H9 (cell line): ENCODE results near the gene MAP7. TPM values are rescaled to one million over a fixed set of nuclear protein-coding genes. Genes with fewer than 3 reads are reported as not detected.

Experiments used
- DNase-seq: peaks from one replicate; pipeline ENCODE4 v3.0.0-alpha.2; 2017
- H2AFZ ChIP-seq: one replicate; pipeline ENCODE4 v1.6.1; 2013; ENCODE audit warnings: mild to moderate bottlenecking, low read length, control low read depth, moderate library complexity
- H2AK5ac ChIP-seq: 2 replicates; pipeline ENCODE4 v1.6.1; 2013; ENCODE audit warnings: low read length, control low read depth, mixed read lengths; ENCODE audit not compliant: insufficient read length
- H2BK120ac ChIP-seq: one replicate; pipeline ENCODE4 v1.6.1; 2013; ENCODE audit warnings: low read depth, mild to moderate bottlenecking, low read length, control low read depth, inconsistent platforms; ENCODE audit not compliant: poor library complexity, severe bottlenecking
- H2BK12ac ChIP-seq: 2 replicates; pipeline ENCODE4 v1.6.1; 2013; ENCODE audit warnings: low read length, control low read depth, mixed read lengths, low read depth; ENCODE audit not compliant: insufficient read length
- H2BK15ac ChIP-seq: 2 replicates; pipeline ENCODE4 v1.6.1; 2013; ENCODE audit warnings: low read depth, low read length, control low read depth
- H2BK20ac ChIP-seq: one replicate; pipeline ENCODE4 v1.6.1; 2013; ENCODE audit warnings: low read depth, mild to moderate bottlenecking, low read length, control low read depth, inconsistent platforms; ENCODE audit not compliant: poor library complexity, severe bottlenecking
- H2BK5ac ChIP-seq: 2 replicates; pipeline ENCODE4 v1.6.1; 2013; ENCODE audit warnings: low read length, control low read depth, mixed read lengths; ENCODE audit not compliant: insufficient read length
- H3K14ac ChIP-seq: 2 replicates; pipeline ENCODE4 v1.6.1; 2013; ENCODE audit warnings: low read length, control low read depth; ENCODE audit not compliant: insufficient read depth
- H3K18ac ChIP-seq: 2 replicates; pipeline ENCODE4 v1.6.1; 2013; ENCODE audit warnings: low read depth, mild to moderate bottlenecking, mixed read lengths, low read length, control low read depth; ENCODE audit not compliant: insufficient read length
- H3K23ac ChIP-seq: 2 replicates; pipeline ENCODE4 v1.6.1; 2013; ENCODE audit warnings: low read length, control low read depth, mixed read lengths, low read depth; ENCODE audit not compliant: insufficient read length
- H3K23me2 ChIP-seq: 2 replicates; pipeline ENCODE4 v1.6.1; 2013; ENCODE audit warnings: low read depth, mild to moderate bottlenecking, mixed read lengths, low read length, control low read depth; ENCODE audit not compliant: insufficient read length, poor library complexity, severe bottlenecking
- H3K27ac ChIP-seq: 2 replicates; pipeline ENCODE4 v1.5.1; 2013; ENCODE audit warnings: low read length, control low read depth, mixed read lengths, low read depth; ENCODE audit not compliant: insufficient read length
- H3K27me3 ChIP-seq: 2 replicates; pipeline ENCODE4 v1.6.1; 2013; ENCODE audit warnings: low read length, control low read depth, inconsistent platforms; ENCODE audit not compliant: insufficient read depth
- H3K4ac ChIP-seq: 2 replicates; pipeline ENCODE4 v1.6.1; 2013; ENCODE audit warnings: low read depth, mild to moderate bottlenecking, control low read depth, inconsistent platforms, low read length, moderate library complexity
- H3K4me1 ChIP-seq: 2 replicates; pipeline ENCODE4 v1.6.1; 2013; ENCODE audit warnings: low read length, control low read depth, inconsistent platforms; ENCODE audit not compliant: insufficient read depth
- H3K4me2 ChIP-seq: 2 replicates; pipeline ENCODE4 v1.6.1; 2013; ENCODE audit warnings: low read length, control low read depth, mixed read lengths; ENCODE audit not compliant: insufficient read length, insufficient read depth
- H3K56ac ChIP-seq: 2 replicates; pipeline ENCODE4 v1.6.1; 2013; ENCODE audit warnings: low read depth, mild to moderate bottlenecking, mixed read lengths, low read length, control low read depth; ENCODE audit not compliant: insufficient read length
- H3K79me1 ChIP-seq: 2 replicates; pipeline ENCODE4 v1.6.1; 2013; ENCODE audit warnings: low read depth, mild to moderate bottlenecking, moderate library complexity, low read length, control low read depth, inconsistent platforms; ENCODE audit not compliant: insufficient read depth, poor library complexity, severe bottlenecking
- H3K79me2 ChIP-seq: 2 replicates; pipeline ENCODE4 v1.6.1; 2013; ENCODE audit warnings: low read length, control low read depth, inconsistent platforms; ENCODE audit not compliant: insufficient read depth
- H3K9ac ChIP-seq: 2 replicates; pipeline ENCODE4 v1.6.1; 2013; ENCODE audit warnings: low read length, control low read depth, mixed read lengths; ENCODE audit not compliant: insufficient read length; ENCODE audit errors: extremely low read depth
- H3K9me3 ChIP-seq: one replicate; pipeline ENCODE4 v1.6.1; 2013; ENCODE audit warnings: low read depth, low read length, inconsistent platforms; ENCODE audit not compliant: control insufficient read depth
- H3T11ph ChIP-seq: one replicate; pipeline ENCODE4 v1.6.1; 2013; ENCODE audit warnings: mild to moderate bottlenecking, low read length, control low read depth, inconsistent platforms
- H4K20me1 ChIP-seq: one replicate; pipeline ENCODE4 v1.6.1; 2013; ENCODE audit not compliant: control insufficient read depth, insufficient read length, insufficient read depth
- H4K5ac ChIP-seq: 2 replicates; pipeline ENCODE4 v1.6.1; 2013; ENCODE audit warnings: low read depth, mild to moderate bottlenecking, mixed read lengths, low read length, control low read depth; ENCODE audit not compliant: insufficient read length
- H4K8ac ChIP-seq: replicated peaks from 2 replicates; pipeline ENCODE4 v1.6.1; 2013; ENCODE audit warnings: low read length, control low read depth, mixed read lengths, low read depth; ENCODE audit not compliant: insufficient read length
- H4K91ac ChIP-seq: 2 replicates; pipeline ENCODE4 v1.6.1; 2013; ENCODE audit warnings: low read depth, mild to moderate bottlenecking, moderate library complexity, mixed read lengths, low read length, control low read depth; ENCODE audit not compliant: insufficient read length
- H3K27ac Mint-ChIP-seq, 3 experiments: 2 replicates in 2 of 3; 3 replicates in 1 of 3; pipeline ENCODE4 v1.8.0; 2020 to 2021; ENCODE audit warnings: mixed read lengths in 3 of 3, mild to moderate bottlenecking in 1 of 3, moderate library complexity in 1 of 3
- H3K27me3 Mint-ChIP-seq: 2 replicates; pipeline ENCODE4 v1.8.0; 2021; ENCODE audit warnings: low read depth, mild to moderate bottlenecking, moderate library complexity, mixed read lengths
- H3K36me3 Mint-ChIP-seq, 3 experiments: 2 replicates in 2 of 3; 3 replicates in 1 of 3; pipeline ENCODE4 v1.8.0; 2020 to 2021; ENCODE audit warnings: low read depth in 3 of 3, mixed read lengths in 3 of 3; ENCODE audit not compliant: insufficient read depth in 1 of 3
- H3K4me1 Mint-ChIP-seq, 2 experiments: 2 replicates each; pipeline ENCODE4 v1.8.0; 2020; ENCODE audit warnings: mixed read lengths in 2 of 2
- H3K4me3 Mint-ChIP-seq, 2 experiments: 2 replicates in 1 of 2; 3 replicates in 1 of 2; pipeline ENCODE4 v1.8.0; 2020 to 2021; ENCODE audit warnings: mild to moderate bottlenecking in 2 of 2, mixed read lengths in 2 of 2, moderate library complexity in 1 of 2
- H3K9me3 Mint-ChIP-seq, 2 experiments: 2 replicates in 1 of 2; 3 replicates in 1 of 2; pipeline ENCODE4 v1.8.0; 2020; ENCODE audit warnings: mild to moderate bottlenecking in 2 of 2, mixed read lengths in 2 of 2, moderate library complexity in 1 of 2
- WGBS: extraction: QIAGEN DNeasy Blood & Tissue Kit; methylation state at CpG from one replicate; pipeline ENCODE4 v1.1.7; 2013; ENCODE audit warnings: missing lambda C conversion rate, low lambda C conversion rate, mixed read lengths; ENCODE audit not compliant: insufficient read length; ENCODE audit errors: extremely low coverage; 5-methylcytosine and 5-hydroxymethylcytosine counted together
- total RNA-seq: library from RNA; stranded (reverse); gene quantifications from 2 replicates; pipeline ENCODE4 v1.2.1, GENCODE V29; 2021
- TF ChIP-seq, protein P1 (sequence below): fragments of 200-600 bp; sonication (generic); conservative IDR thresholded peaks from 3 replicates; pipeline ENCODE4 v1.8.0; 2021; ENCODE audit warnings: antibody characterized with exemption, mild to moderate bottlenecking

The MAP7 gene
- total RNA-seq, 1 experiment from 2014 or later = 51.1 TPM

DNA sequence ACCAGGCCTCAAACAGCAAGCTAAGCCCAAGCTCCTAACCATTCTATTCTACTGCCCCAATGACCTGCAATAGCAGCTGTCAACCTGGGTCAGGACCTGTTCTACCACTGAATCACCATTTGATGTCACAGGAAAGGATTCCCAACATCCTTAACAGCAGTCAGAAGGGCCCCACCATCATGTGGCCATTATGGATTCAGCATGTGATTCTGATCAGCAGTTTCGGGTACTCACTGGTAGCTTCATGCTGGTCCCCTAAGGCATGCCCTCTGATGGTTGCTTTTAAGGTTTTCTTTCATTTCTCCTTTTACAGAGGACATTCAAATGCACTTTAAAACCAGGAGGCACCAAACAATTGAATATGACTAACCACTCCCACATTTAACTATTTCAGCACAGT is 37.3 kb upstream of the MAP7 start:
- H4K8ac ChIP-seq = no peak overlapping the region
- H3K79me2 ChIP-seq = no peaks in the 10 kb centered on the region
- H3K27ac ChIP-seq = no peak overlapping the region
- H3K79me1 ChIP-seq = no peaks in the 10 kb centered on the region
- no peak for DNase-seq
- Mint-ChIP-seq H3K27ac (no peak overlapping the region), H3K4me3 (no peak overlapping the region), H3K27me3 (no peaks in the 10 kb centered on the region; the same call in 1 of the 2 replicates), H3K36me3 (peaks cover 11 to 34% (median 21%) of the 10 kb centered on the region in 3 experiments), H3K4me1 (peaks cover 40 to 47% of the 10 kb centered on the region in 2 experiments), H3K9me3 (peaks cover 13 to 19% of the 10 kb centered on the region in 2 experiments)
- no peak overlapping the region for H3K18ac ChIP-seq
- no peak overlapping the region for H2BK15ac ChIP-seq
- H2BK12ac ChIP-seq = no peak overlapping the region
- H4K91ac ChIP-seq = no peak overlapping the region
- H3K56ac ChIP-seq = no peak overlapping the region
- no peak overlapping the region for H2AFZ ChIP-seq
- no peaks in the 10 kb centered on the region for H3K27me3 ChIP-seq
- peaks cover 21% of the 10 kb centered on the region for H3K4me1 ChIP-seq
- TF ChIP-seq, protein P1, sequence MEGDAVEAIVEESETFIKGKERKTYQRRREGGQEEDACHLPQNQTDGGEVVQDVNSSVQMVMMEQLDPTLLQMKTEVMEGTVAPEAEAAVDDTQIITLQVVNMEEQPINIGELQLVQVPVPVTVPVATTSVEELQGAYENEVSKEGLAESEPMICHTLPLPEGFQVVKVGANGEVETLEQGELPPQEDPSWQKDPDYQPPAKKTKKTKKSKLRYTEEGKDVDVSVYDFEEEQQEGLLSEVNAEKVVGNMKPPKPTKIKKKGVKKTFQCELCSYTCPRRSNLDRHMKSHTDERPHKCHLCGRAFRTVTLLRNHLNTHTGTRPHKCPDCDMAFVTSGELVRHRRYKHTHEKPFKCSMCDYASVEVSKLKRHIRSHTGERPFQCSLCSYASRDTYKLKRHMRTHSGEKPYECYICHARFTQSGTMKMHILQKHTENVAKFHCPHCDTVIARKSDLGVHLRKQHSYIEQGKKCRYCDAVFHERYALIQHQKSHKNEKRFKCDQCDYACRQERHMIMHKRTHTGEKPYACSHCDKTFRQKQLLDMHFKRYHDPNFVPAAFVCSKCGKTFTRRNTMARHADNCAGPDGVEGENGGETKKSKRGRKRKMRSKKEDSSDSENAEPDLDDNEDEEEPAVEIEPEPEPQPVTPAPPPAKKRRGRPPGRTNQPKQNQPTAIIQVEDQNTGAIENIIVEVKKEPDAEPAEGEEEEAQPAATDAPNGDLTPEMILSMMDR = no peak
- no peak overlapping the region for H2BK5ac ChIP-seq
- no peak overlapping the region for H2AK5ac ChIP-seq
- no peaks in the 10 kb centered on the region for H3K9me3 ChIP-seq
- H3K23ac ChIP-seq = no peak overlapping the region
- no peaks in the 10 kb centered on the region for H3K23me2 ChIP-seq
- H4K5ac ChIP-seq = no peak overlapping the region
- H3T11ph ChIP-seq = no peak overlapping the region
- no peaks in the 10 kb centered on the region for H4K20me1 ChIP-seq
- no peak overlapping the region for H3K14ac ChIP-seq
- no CpG with 5 or more reads among the region's 1 CpG for WGBS
- no peak overlapping the region for H2BK120ac ChIP-seq
- H2BK20ac ChIP-seq = no peak overlapping the region
- no peak overlapping the region for H3K4ac ChIP-seq
- H3K4me2 ChIP-seq = no peak overlapping the region
- H3K9ac ChIP-seq = no peak overlapping the region
